ENCODE measurements around the gene TRIM56. TPM values are rescaled to one million over a fixed set of nuclear protein-coding genes. Genes with fewer than 3 reads are reported as not detected.
"Not testable (repeated sequence)": the region's sequence is repeated elsewhere in the genome, so short reads cannot be mapped to it uniquely, and the experiment has no call there.

The TRIM56 gene
- polyA plus RNA-seq, 1 of the 3 experiments (the other 2 are of a cell fraction): 2.5 TPM

- Histone ChIP-seq H3F3A (replicated peaks; ENCODE audit: insufficient read depth) (peaks cover 6% of the 10 kb centered on the region), H2AFZ (ENCODE audit: low read depth) (no peak overlapping the region), H3K9me3 (no peaks in the 10 kb centered on the region), H3K27ac (ENCODE audit: low read depth in 2 of 2, low read length in 1 of 2) (no peak overlapping the region), H3K9me2 (no peaks in the 10 kb centered on the region), H3K4me1 (ENCODE audit: control insufficient read depth in 1 of 2, insufficient read depth in 2 of 2, low read depth in 1 of 2, low read length in 1 of 2) (no peaks in the 10 kb centered on the region), H3K27me3 (ENCODE audit: insufficient read depth) (peaks cover 31% of the 10 kb centered on the region; the same call in 1 of the 2 replicates), H3K36me3 (replicated peaks in 1 of 2; ENCODE audit: control insufficient read depth in 1 of 2, insufficient read depth in 2 of 2, low read length in 1 of 2) (no peaks in the 10 kb centered on the region), H3K4me3 (ENCODE audit: low read depth in 2 of 2, low read length in 1 of 2) (no peak overlapping the region), H3K4me2 (no peak overlapping the region), H3K79me2 (ENCODE audit: insufficient read depth) (no peaks in the 10 kb centered on the region), H4K20me1 (ENCODE audit: insufficient read depth) (no peaks in the 10 kb centered on the region), H3K9ac (no peak overlapping the region)
- POLR2A ChIA-PET: no interaction called here
- TF ChIP-seq TCF12 (IDR thresholded peaks at IDR 0.05): no peak
- TF ChIP-seq EP300 (IDR thresholded peaks at IDR 0.05; ENCODE audit: borderline replicate concordance in 1 of 2, low read depth in 1 of 2, low read length in 1 of 2): no peak
- no peak for TF ChIP-seq TAF1 (IDR thresholded peaks at IDR 0.05; ENCODE audit: borderline replicate concordance, low read depth, low read length)
- TF ChIP-seq ZBTB33 (IDR thresholded peaks at IDR 0.05; ENCODE audit: borderline replicate concordance, low read depth): no peak
- no peak for TF ChIP-seq EZH2phosphoT487 (IDR thresholded peaks at IDR 0.05; ENCODE audit: borderline replicate concordance, low read depth)
- TF ChIP-seq RFX5 (IDR thresholded peaks at IDR 0.05; ENCODE audit: low read length): no peak
- no peak for TF ChIP-seq MXI1 (IDR thresholded peaks at IDR 0.05; ENCODE audit: low read depth, low read length)
- TF ChIP-seq, protein P1, sequence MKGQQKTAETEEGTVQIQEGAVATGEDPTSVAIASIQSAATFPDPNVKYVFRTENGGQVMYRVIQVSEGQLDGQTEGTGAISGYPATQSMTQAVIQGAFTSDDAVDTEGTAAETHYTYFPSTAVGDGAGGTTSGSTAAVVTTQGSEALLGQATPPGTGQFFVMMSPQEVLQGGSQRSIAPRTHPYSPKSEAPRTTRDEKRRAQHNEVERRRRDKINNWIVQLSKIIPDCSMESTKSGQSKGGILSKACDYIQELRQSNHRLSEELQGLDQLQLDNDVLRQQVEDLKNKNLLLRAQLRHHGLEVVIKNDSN (IDR thresholded peaks at IDR 0.05; ENCODE audit: borderline replicate concordance, low read depth): no peak
- TF ChIP-seq NFIC (IDR thresholded peaks at IDR 0.05; ENCODE audit: borderline replicate concordance): no peak
- no peak for TF ChIP-seq PBX3 (IDR thresholded peaks at IDR 0.05)
- TF ChIP-seq, protein P2, sequence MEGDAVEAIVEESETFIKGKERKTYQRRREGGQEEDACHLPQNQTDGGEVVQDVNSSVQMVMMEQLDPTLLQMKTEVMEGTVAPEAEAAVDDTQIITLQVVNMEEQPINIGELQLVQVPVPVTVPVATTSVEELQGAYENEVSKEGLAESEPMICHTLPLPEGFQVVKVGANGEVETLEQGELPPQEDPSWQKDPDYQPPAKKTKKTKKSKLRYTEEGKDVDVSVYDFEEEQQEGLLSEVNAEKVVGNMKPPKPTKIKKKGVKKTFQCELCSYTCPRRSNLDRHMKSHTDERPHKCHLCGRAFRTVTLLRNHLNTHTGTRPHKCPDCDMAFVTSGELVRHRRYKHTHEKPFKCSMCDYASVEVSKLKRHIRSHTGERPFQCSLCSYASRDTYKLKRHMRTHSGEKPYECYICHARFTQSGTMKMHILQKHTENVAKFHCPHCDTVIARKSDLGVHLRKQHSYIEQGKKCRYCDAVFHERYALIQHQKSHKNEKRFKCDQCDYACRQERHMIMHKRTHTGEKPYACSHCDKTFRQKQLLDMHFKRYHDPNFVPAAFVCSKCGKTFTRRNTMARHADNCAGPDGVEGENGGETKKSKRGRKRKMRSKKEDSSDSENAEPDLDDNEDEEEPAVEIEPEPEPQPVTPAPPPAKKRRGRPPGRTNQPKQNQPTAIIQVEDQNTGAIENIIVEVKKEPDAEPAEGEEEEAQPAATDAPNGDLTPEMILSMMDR (IDR thresholded peaks at IDR 0.05): no peak
- no peak for TF ChIP-seq SIN3A (IDR thresholded peaks at IDR 0.05; ENCODE audit: borderline replicate concordance, low read depth, low read length)
- TF ChIP-seq GATA2 (CRISPR knock-in tag; IDR thresholded peaks at IDR 0.05): no peak
- TF ChIP-seq FOXM1 (IDR thresholded peaks at IDR 0.05; ENCODE audit: low read depth): no peak
- CTCF ChIA-PET: interaction anchor here (1.4 to 3.8 kb wide), 5 partner anchors 9 to 179 kb away, joined by 3 to 27 read pairs (median 25); partner anchors contain the start of gene TRIM56
- 53% methylated on average over 3 of the region's 3 CpGs for WGBS (ENCODE audit: low lambda C conversion rate)
- DNase-seq: no peak
Measured at GRCh38 chr7:101075646-101076045, 9.6 kb upstream of the TRIM56 start.

GRCh38 chr7:101076183-101076582 is 9.1 kb upstream of the TRIM56 start:
- H3K79me2 ChIP-seq (ENCODE audit: insufficient read depth); H3F3A ChIP-seq (replicated peaks; ENCODE audit: insufficient read depth); H3K27ac ChIP-seq (ENCODE audit: low read depth in 2 of 2, low read length in 1 of 2); H3K4me3 ChIP-seq (ENCODE audit: low read depth in 2 of 2, low read length in 1 of 2); H3K4me2 ChIP-seq; H2AFZ ChIP-seq (ENCODE audit: low read depth); POLR2A ChIA-PET; H3K36me3 ChIP-seq (replicated peaks in 1 of 2; ENCODE audit: control insufficient read depth in 1 of 2, insufficient read depth in 2 of 2, low read length in 1 of 2); H3K9me3 ChIP-seq; DNase-seq; H3K9ac ChIP-seq; H3K4me1 ChIP-seq (ENCODE audit: control insufficient read depth in 1 of 2, insufficient read depth in 2 of 2, low read depth in 1 of 2, low read length in 1 of 2); H4K20me1 ChIP-seq (ENCODE audit: insufficient read depth); H3K9me2 ChIP-seq: not testable (repeated sequence)
- 62% methylated on average over 8 of the region's 8 CpGs for WGBS (ENCODE audit: low lambda C conversion rate)
- CTCF ChIA-PET: interaction anchor here (0.5 to 6.4 kb wide), 8 partner anchors 10 to 182 kb away, joined by 3 to 46 read pairs (median 26); partner anchors contain the start of genes ACHE and TRIM56
- H3K27me3 ChIP-seq (ENCODE audit: insufficient read depth): peaks cover 25% of the 10 kb centered on the region; the same call in 1 of the 2 replicates
